Caco-2 (cell line): ENCODE measurements around the gene KRT2. TPM values are rescaled to one million over a fixed set of nuclear protein-coding genes. Genes with fewer than 3 reads are reported as not detected.

Source experiments
- BruUV-seq: library from RNA; stranded (reverse); fragments of 400-500 nt; replicated peaks from 2 replicates; lab custom pipeline; 2021; lab: Mats Ljungman, UMichigan
- CTCF ChIA-PET: fragments of 300-600 bp; sonication (Branson Sonifier 250); formaldehyde crosslinking; loops from one replicate; lab custom pipeline; 2022; ENCODE audit warnings: antibody characterized with exemption; lab: Charles Lee
- POLR2A ChIA-PET: fragments of 300-600 bp; sonication (Branson Sonifier 250); formaldehyde crosslinking; loops from one replicate; lab custom pipeline; 2022; ENCODE audit warnings: antibody characterized with exemption; lab: Charles Lee
- DNase-seq, 2 experiments: peaks; one replicate each; pipeline versions ENCODE4 v3.0.0 to v3.0.0-alpha.2; 2020 to 2022
- H3K27me3 ChIP-seq: replicated peaks from 2 replicates; pipeline ENCODE4 v1.6.0; 2011; ENCODE audit warnings: low read length; ENCODE audit not compliant: control insufficient read depth, insufficient read depth
- H3K36me3 ChIP-seq: 2 replicates; pipeline ENCODE4 v1.5.1; 2011; ENCODE audit warnings: low read length; ENCODE audit not compliant: control insufficient read depth, insufficient read depth
- H3K4me1 ChIP-seq: fragments of 250-450 bp; sonication (Bioruptor Pico); 2 replicates; pipeline ENCODE4 v1.5.1; 2020; ENCODE audit warnings: mild to moderate bottlenecking
- H3K4me3 ChIP-seq: 2 replicates; pipeline ENCODE4 v1.5.1; 2011; ENCODE audit warnings: low read depth, mild to moderate bottlenecking, control low read depth, low read length
- H3K9me3 ChIP-seq: fragments of 250-450 bp; sonication (Bioruptor Pico); 2 replicates; pipeline ENCODE4 v1.5.1; 2020; ENCODE audit warnings: mild to moderate bottlenecking, moderate library complexity
- H3K27ac Mint-ChIP-seq: one replicate; pipeline ENCODE4 v1.8.0; 2022; ENCODE audit warnings: mixed read lengths; ENCODE audit not compliant: unreplicated experiment
- H3K27me3 Mint-ChIP-seq: one replicate; pipeline ENCODE4 v1.8.0; 2022; ENCODE audit warnings: mixed read lengths; ENCODE audit not compliant: insufficient read depth, unreplicated experiment
- H3K36me3 Mint-ChIP-seq: one replicate; pipeline ENCODE4 v1.8.0; 2022; ENCODE audit warnings: mild to moderate bottlenecking, mixed read lengths; ENCODE audit not compliant: insufficient read depth, unreplicated experiment
- H3K4me1 Mint-ChIP-seq: one replicate; pipeline ENCODE4 v1.8.0; 2022; ENCODE audit warnings: low read depth, mixed read lengths; ENCODE audit not compliant: unreplicated experiment
- H3K4me3 Mint-ChIP-seq: one replicate; pipeline ENCODE4 v1.8.0; 2022; ENCODE audit warnings: mild to moderate bottlenecking, moderate library complexity, mixed read lengths; ENCODE audit not compliant: unreplicated experiment
- H3K9me3 Mint-ChIP-seq: one replicate; pipeline ENCODE4 v1.8.0; 2022; ENCODE audit warnings: mixed read lengths; ENCODE audit not compliant: unreplicated experiment
- intact Hi-C: fragments of 100-400 bp; cut with micrococcal nuclease; formaldehyde crosslinking; loops from one replicate; pipeline ENCODE4 v1.10.0; 2022; ENCODE audit not compliant: unreplicated experiment
- total RNA-seq: library from RNA; stranded (reverse); gene quantifications from 2 replicates; pipeline ENCODE4 v1.2.3, GENCODE V29; 2022
- TF ChIP-seq, protein P1 (sequence below), 2 experiments: fragments of 200-600 bp in 1 of 2; IDR thresholded peaks; 1 replicate in 1 of 2; 2 replicates in 1 of 2; pipeline versions ENCODE4 v1.5.1 to v1.8.0; 2011 to 2022; ENCODE audit warnings: antibody characterized with exemption in 1 of 2, control low read depth in 1 of 2, inconsistent platforms in 1 of 2, low read depth in 1 of 2, low read length in 1 of 2, mild to moderate bottlenecking in 1 of 2, moderate library complexity in 1 of 2; ENCODE audit not compliant: insufficient read depth in 1 of 2, severe bottlenecking in 1 of 2, unreplicated experiment in 1 of 2

The KRT2 gene
- total RNA-seq, 1 experiment from 2014 or later: not detected

- H3K36me3 Mint-ChIP-seq: peaks cover 6% of the 10 kb centered on the region
- H3K4me1 Mint-ChIP-seq: no peaks in the 10 kb centered on the region
- TF ChIP-seq, protein P1, sequence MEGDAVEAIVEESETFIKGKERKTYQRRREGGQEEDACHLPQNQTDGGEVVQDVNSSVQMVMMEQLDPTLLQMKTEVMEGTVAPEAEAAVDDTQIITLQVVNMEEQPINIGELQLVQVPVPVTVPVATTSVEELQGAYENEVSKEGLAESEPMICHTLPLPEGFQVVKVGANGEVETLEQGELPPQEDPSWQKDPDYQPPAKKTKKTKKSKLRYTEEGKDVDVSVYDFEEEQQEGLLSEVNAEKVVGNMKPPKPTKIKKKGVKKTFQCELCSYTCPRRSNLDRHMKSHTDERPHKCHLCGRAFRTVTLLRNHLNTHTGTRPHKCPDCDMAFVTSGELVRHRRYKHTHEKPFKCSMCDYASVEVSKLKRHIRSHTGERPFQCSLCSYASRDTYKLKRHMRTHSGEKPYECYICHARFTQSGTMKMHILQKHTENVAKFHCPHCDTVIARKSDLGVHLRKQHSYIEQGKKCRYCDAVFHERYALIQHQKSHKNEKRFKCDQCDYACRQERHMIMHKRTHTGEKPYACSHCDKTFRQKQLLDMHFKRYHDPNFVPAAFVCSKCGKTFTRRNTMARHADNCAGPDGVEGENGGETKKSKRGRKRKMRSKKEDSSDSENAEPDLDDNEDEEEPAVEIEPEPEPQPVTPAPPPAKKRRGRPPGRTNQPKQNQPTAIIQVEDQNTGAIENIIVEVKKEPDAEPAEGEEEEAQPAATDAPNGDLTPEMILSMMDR (IDR thresholded peaks at IDR 0.05; ENCODE audit: insufficient read depth in 1 of 2, low read depth in 1 of 2, low read length in 1 of 2, severe bottlenecking in 1 of 2, unreplicated experiment in 1 of 2): no peak
- no peak overlapping the region for H3K4me3 Mint-ChIP-seq
- ChIA-PET POLR2A (no interaction called here), CTCF (no interaction called here)
- intact Hi-C loops: no loop called here
- Histone ChIP-seq H3K4me1 (no peaks in the 10 kb centered on the region), H3K9me3 (no peaks in the 10 kb centered on the region), H3K36me3 (no peaks in the 10 kb centered on the region), H3K4me3 (no peak overlapping the region), H3K27me3 (no peaks in the 10 kb centered on the region)
- no peak overlapping the region for H3K27ac Mint-ChIP-seq
- no peak for DNase-seq
- peaks cover 16% of the 10 kb centered on the region for H3K27me3 Mint-ChIP-seq
- BruUV-seq: no TSS peak
- H3K9me3 Mint-ChIP-seq: no peaks in the 10 kb centered on the region
These were observed 47.2 kb downstream of the KRT2 start for GRCh38 chr12:52604859-52605258.

DNA sequence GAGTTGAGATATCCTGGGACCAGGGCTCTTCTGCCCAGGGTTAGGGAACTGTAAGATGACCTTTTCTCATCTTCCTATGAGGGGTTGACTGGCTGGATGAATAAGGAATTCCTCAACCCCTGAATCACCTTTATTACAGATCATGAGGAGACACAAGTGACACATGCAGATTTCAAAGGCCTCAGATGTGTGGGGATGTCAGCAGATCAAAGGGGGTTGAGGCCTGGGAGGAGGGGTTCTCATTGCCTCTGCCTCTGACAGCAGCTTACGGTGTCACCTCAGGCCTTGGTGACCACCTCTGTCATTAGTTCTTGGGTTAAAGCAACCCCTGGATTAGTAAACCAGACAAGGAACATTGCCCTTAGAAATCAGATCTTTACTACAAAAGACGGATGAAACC lies 48.7 kb downstream of the KRT2 start:
- Histone ChIP-seq H3K9me3 (no peaks in the 10 kb centered on the region), H3K4me1 (no peaks in the 10 kb centered on the region), H3K4me3 (no peak overlapping the region), H3K36me3 (no peaks in the 10 kb centered on the region), H3K27me3 (no peaks in the 10 kb centered on the region)
- Mint-ChIP-seq H3K4me1 (no peaks in the 10 kb centered on the region), H3K27ac (no peak overlapping the region), H3K9me3 (no peaks in the 10 kb centered on the region), H3K36me3 (peaks cover 6% of the 10 kb centered on the region), H3K4me3 (no peak overlapping the region), H3K27me3 (peaks cover 16% of the 10 kb centered on the region)
- TF ChIP-seq, protein P1 (IDR thresholded peaks at IDR 0.05; ENCODE audit: insufficient read depth in 1 of 2, low read depth in 1 of 2, low read length in 1 of 2, severe bottlenecking in 1 of 2, unreplicated experiment in 1 of 2): no peak
- ChIA-PET POLR2A (no interaction called here), CTCF (no interaction called here)
- intact Hi-C loops: no loop called here
- DNase-seq: no peak
- no TSS peak for BruUV-seq

DNA sequence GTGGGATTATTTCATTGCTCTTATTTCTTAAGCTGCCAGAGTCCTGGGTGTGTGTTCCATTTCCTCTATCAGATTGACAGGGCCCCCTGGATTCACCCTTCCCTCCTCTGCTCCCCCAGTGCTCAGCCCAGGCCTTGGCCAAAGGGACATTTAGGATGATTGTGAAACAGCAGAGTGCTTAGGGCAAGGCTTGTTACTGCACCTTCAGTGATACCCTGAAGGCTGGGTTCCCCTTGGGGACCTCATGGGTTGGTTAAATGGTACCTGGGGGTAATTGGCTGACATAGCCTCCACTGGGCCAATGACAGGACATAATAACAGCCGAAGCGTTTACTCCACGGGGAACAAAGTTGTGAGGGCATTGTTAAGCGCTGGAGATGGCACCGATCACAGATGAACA lies 49.5 kb downstream of the KRT2 start:
- no peak overlapping the region for H3K4me3 ChIP-seq
- Mint-ChIP-seq H3K9me3 (no peaks in the 10 kb centered on the region), H3K4me3 (no peak overlapping the region), H3K27me3 (peaks cover 11% of the 10 kb centered on the region), H3K36me3 (peaks cover 6% of the 10 kb centered on the region), H3K27ac (no peak overlapping the region), H3K4me1 (no peaks in the 10 kb centered on the region)
- BruUV-seq: no TSS peak
- intact Hi-C loops: no loop called here
- ChIA-PET CTCF (no interaction called here), POLR2A (no interaction called here)
- no peaks in the 10 kb centered on the region for H3K4me1 ChIP-seq
- H3K36me3 ChIP-seq: no peaks in the 10 kb centered on the region
- no peak for DNase-seq
- no peaks in the 10 kb centered on the region for H3K27me3 ChIP-seq
- TF ChIP-seq, protein P1 (IDR thresholded peaks at IDR 0.05; ENCODE audit: insufficient read depth in 1 of 2, low read depth in 1 of 2, low read length in 1 of 2, severe bottlenecking in 1 of 2, unreplicated experiment in 1 of 2): no peak
- H3K9me3 ChIP-seq: no peaks in the 10 kb centered on the region
